Tibial nerve (tissue), 4 donors: Measurements from ENCODE around the gene ZMYND8.

ENCODE experiments used
- CTCF ChIP-seq, 5 experiments: fragments of 200-600 bp in 3 of 5; fragments of 450-650 bp in 2 of 5; sonication (generic) in 3 of 5; IDR thresholded peaks; one replicate each; pipeline ENCODE4 v1.5.1; 2016 to 2019; ENCODE audit warnings: antibody characterized with exemption in 5 of 5, mild to moderate bottlenecking in 3 of 5, moderate library complexity in 2 of 5
- EP300 ChIP-seq, 2 donors: sonication (generic); formaldehyde crosslinking; IDR thresholded peaks; one replicate each; pipeline ENCODE4 v1.6.1; 2017; ENCODE audit warnings: antibody characterized with exemption in 2 of 2, mild to moderate bottlenecking in 1 of 2
- POLR2A ChIP-seq, 2 donors: fragments of 450-650 bp; IDR thresholded peaks; one replicate each; pipeline ENCODE4 v1.6.1; 2017; ENCODE audit warnings: antibody characterized with exemption in 2 of 2, mild to moderate bottlenecking in 2 of 2, moderate library complexity in 2 of 2

- TF ChIP-seq EP300 (IDR thresholded peaks at IDR 0.05), result no peak
- TF ChIP-seq CTCF (IDR thresholded peaks at IDR 0.05), result no peak
- TF ChIP-seq POLR2A (IDR thresholded peaks at IDR 0.05), result no peak
Observed at GRCh38 chr20:47198996-47199552, 157.4 kb downstream of the ZMYND8 start.
